ENCODE data around the gene ADGRL4. TPM values are rescaled to one million over a fixed set of nuclear protein-coding genes. Genes with fewer than 3 reads are reported as not detected.

The ADGRL4 gene
- total RNA-seq, 1 experiment from 2014 or later, result not detected

DNA sequence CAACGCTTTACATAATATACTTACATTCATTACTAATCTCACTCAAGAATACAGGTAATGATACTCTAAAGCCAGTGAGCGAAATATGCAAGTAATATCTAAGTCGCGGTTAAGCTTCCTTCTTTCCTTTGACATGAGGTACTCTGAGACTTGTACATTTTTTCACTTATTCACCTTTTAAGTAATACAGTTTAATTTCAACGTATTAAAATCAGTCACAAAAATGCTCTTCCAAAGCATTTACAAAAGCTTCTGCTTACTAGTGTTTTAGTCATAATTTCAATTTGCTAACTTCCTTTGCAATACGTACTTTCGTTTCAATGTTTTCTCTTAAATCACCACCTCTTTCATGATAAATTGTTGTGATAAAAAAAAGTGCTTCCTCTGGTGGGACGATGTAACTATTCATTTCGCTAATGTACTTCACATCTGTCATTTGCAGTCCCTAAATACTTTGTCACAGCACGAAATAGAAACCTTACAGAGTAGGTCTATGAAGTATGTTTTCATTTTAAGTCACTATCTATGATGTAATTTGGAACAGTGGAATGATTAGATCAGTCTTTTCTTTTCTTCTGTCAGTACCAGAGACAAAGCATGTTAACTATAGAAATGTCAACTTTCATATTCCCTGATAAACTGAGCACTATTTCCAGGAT lies 34.0 kb upstream of the ADGRL4 start:
- BruUV-seq (replicated peaks), result no TSS peak
- TF ChIP-seq POLR2AphosphoS5 (IDR thresholded peaks at IDR 0.05; ENCODE audit: low read depth, low read length) (no peak), CTCF (IDR thresholded peaks at IDR 0.05) (no peak), SIN3A (IDR thresholded peaks at IDR 0.05; ENCODE audit: borderline replicate concordance, insufficient read depth, low read depth, low read length) (no peak), TCF7L2 (IDR thresholded peaks at IDR 0.05; ENCODE audit: low read depth, low read length) (no peak), REST (IDR thresholded peaks at IDR 0.05; ENCODE audit: insufficient read depth in 1 of 2, low read depth in 2 of 2, low read length in 1 of 2) (no peak)
- intact Hi-C loops (cut with micrococcal nuclease; ENCODE audit: unreplicated experiment), result no loop called here

GRCh38 chr1:79037085-79037484 lies 30.6 kb upstream of the ADGRL4 start:
- H3K27ac ChIP-seq (ENCODE audit: low read length), result no peak overlapping the region
- DNase-seq (ENCODE audit: low read depth, low spot score), result no peak
- BruUV-seq (replicated peaks), result no TSS peak
- H3K27me3 ChIP-seq (ENCODE audit: control insufficient read depth, insufficient read depth, low read length), result no peaks in the 10 kb centered on the region
- no peaks in the 10 kb centered on the region for H3K9me3 ChIP-seq (ENCODE audit: control insufficient read depth, insufficient read depth, low read depth, low read length)
- H3K4me1 ChIP-seq (ENCODE audit: control insufficient read depth, insufficient read depth, low read length), result no peaks in the 10 kb centered on the region
- in situ Hi-C loops (cut with HindIII; ENCODE audit: low pct_unique_long_range_greater_than_20kb, low sequenced_read_pairs) (no loop called here), intact Hi-C loops (cut with micrococcal nuclease; ENCODE audit: unreplicated experiment) (no loop called here)
- no peak for TF ChIP-seq REST (IDR thresholded peaks at IDR 0.05; ENCODE audit: insufficient read depth in 1 of 2, low read depth in 2 of 2, low read length in 1 of 2)
- TF ChIP-seq POLR2AphosphoS5 (IDR thresholded peaks at IDR 0.05; ENCODE audit: low read depth, low read length), result no peak
- TF ChIP-seq SIN3A (IDR thresholded peaks at IDR 0.05; ENCODE audit: borderline replicate concordance, insufficient read depth, low read depth, low read length), result no peak
- TF ChIP-seq TCF7L2 (IDR thresholded peaks at IDR 0.05; ENCODE audit: low read depth, low read length), result no peak
- no peak for TF ChIP-seq CTCF (IDR thresholded peaks at IDR 0.05)
- ATAC-seq, result no peak
- ChIA-PET CTCF (no interaction called here), POLR2A (no interaction called here)
- no peak overlapping the region for H3K4me3 ChIP-seq (ENCODE audit: low read depth in 2 of 2, low read length in 2 of 2)
- H3K36me3 ChIP-seq (ENCODE audit: control insufficient read depth, insufficient read depth, low read length), result no peaks in the 10 kb centered on the region

More for the DNA sequence above, 34.0 kb upstream of the ADGRL4 start:
- in situ Hi-C loops (cut with HindIII; ENCODE audit: low pct_unique_long_range_greater_than_20kb, low sequenced_read_pairs), result no loop called here
- no peaks in the 10 kb centered on the region for H3K27me3 ChIP-seq (ENCODE audit: control insufficient read depth, insufficient read depth, low read length)
- DNase-seq (ENCODE audit: low read depth, low spot score) (no peak), ATAC-seq (no peak)
- no peaks in the 10 kb centered on the region for H3K36me3 ChIP-seq (ENCODE audit: control insufficient read depth, insufficient read depth, low read length)
- CTCF ChIA-PET, result interaction anchor here (0.7 kb wide), 1 partner anchor 433 kb away, joined by 4 read pairs; no protein-coding TSS in a partner anchor
- POLR2A ChIA-PET, result no interaction called here
- no peaks in the 10 kb centered on the region for H3K4me1 ChIP-seq (ENCODE audit: control insufficient read depth, insufficient read depth, low read length)
- H3K4me3 ChIP-seq (ENCODE audit: low read depth in 2 of 2, low read length in 2 of 2), result peak overlapping the region; percentile 19 to 22; a peak in 3 of 4 replicates
- no peaks in the 10 kb centered on the region for H3K9me3 ChIP-seq (ENCODE audit: control insufficient read depth, insufficient read depth, low read depth, low read length)
- no peak overlapping the region; the same call in 1 of the 2 replicates for H3K27ac ChIP-seq (ENCODE audit: low read length)
